ENCODE measurements around the gene TUBB2A. TPM values are rescaled to one million over a fixed set of nuclear protein-coding genes. Genes with fewer than 3 reads are reported as not detected.
A peak's percentile ranks its signal among the peaks of the same experiment; 100 is the strongest.
"Not testable (repeated sequence)": the region's sequence is repeated elsewhere in the genome, so short reads cannot be mapped to it uniquely, and the experiment has no call there.

The TUBB2A gene
- polyA plus RNA-seq, 10 donors = 63.0 to 105 (median 69.5) TPM

GRCh38 chr6:3159805-3160781 lies 2.7 kb upstream of the TUBB2A start:
- no peak for DNase-seq

- peak in 1 of 3 donors; percentile 72 for DNase-seq
Observed at GRCh38 chr6:3156184-3157130, 887 bp downstream of the TUBB2A start.

- not testable (repeated sequence) for DNase-seq
Observed at GRCh38 chr6:3155416-3155815, 1.9 kb downstream of the TUBB2A start.

DNA sequence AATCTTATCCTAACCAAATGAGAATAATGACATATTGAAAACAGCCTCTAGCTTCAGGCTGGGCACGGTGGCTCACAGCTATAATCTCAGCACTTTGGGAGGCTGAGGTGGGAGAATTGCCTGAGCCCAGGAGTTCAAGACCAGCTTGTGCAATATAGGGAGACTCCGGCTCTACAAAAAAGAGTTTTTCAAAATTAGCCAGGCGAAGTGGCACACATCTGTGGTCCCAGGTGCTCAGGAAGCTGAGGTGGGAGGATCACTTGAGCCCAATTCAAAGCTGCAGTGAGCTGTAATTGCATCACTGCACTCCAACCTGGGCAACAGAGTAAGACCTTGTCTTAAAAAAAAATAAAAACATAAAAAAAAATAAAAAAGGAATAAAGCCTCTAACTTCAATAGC lies 4.7 kb downstream of the TUBB2A start:
- DNase-seq = no peak

DNA sequence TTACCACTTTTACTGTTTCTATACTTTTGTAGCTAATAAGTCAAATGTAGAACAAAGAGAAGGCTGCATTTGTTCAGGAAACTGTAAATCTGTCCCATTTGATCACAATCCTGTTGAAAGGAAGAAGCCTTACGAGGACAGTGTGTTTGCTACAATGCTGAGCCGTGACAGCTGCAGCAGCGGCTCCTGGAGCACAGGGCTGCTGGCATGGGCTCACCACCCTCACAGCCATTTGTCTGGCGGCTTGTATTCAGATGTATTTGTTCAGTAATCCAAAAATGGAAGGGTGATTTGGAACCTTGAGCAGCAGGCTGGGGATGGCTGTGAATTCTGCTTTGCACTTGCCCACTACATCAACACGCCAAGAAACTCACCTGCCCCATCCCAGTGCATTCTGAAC lies 5.7 kb downstream of the TUBB2A start:
- DNase-seq = peak in 1 of 3 donors; percentile 54

DNA sequence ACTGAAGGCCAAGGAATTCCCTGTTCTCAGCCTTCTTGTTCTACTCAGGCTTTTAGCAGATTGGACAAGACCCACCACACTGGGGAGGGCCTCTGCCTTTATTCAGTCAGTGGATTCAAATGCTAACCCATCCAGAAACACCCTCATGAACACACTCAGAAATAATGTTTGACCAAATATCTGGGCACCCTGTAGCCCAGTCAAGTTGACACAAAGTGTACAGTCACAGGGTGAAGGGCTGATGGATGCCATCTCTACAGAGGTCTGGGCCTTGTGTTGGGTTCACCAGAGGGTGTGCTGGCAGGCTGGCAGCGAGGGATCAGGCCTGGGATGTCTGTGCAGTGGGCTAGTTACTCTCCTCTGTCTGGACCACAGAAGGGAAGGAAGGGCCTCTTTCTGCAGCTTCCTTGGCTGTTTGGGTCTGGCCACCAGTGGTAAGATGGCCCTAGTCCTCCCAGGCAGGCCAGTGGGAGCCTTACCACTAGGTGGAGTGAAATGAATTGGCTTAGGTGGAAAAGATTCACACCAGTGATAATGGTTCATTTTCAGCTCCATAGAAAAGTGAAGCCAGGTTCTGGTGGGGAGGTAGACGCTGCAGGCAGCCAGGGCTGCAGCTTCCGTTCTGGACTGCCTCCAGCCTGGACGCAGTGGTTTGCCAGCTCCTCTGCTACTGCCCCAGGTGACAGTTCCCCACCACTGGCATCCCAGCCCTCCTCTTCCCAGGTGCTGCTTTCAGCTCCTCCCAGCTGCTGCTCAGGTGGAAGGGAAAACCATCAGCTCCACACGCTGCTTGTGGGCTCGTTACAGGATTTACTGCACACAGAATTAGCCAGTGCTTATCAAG lies 9.2 kb downstream of the TUBB2A start:
- no peak for DNase-seq

DNA sequence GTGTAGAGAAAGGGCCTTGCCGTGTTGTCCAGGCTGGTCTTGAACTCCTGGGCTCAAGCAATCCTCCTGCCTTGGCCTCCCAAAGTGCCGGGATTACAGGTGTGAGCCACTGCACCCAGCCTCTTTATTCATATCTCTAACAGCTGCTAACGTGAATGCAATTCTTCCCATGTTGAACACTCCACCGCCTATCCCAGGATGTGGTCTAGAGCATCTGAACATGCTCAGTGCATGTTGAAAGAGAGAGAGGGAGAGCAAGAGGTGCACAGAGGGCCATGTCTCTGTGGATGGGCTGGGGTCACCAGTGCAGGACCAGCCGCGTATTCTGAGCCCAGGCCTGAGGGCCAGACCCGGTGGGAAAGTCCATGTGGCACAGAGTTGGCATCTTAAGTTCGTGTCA lies 12.8 kb downstream of the TUBB2A start:
- DNase-seq = no peak

DNA sequence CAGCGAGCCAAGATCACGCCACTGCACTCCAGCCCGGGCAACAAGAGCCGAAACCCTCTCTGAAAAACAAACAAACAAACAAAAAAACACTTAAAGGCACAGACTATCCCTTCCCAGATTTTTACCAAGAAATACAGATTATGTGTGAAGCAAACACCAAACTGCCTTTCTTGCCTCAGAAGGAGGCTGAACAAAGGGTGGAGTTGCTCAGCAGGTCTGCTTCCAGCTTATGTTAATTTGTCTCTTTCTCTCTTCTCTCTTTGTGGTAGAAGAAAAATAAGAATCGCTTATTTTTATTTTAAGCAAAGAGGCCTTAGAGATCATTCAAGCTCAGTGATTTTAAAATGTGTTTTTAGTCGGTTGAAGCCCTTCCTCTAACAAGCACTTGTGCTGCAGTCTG lies 14.2 kb downstream of the TUBB2A start:
- DNase-seq = no peak

- DNase-seq = no peak
Observed at GRCh38 chr6:3142536-3142935, 14.8 kb downstream of the TUBB2A start.

DNA sequence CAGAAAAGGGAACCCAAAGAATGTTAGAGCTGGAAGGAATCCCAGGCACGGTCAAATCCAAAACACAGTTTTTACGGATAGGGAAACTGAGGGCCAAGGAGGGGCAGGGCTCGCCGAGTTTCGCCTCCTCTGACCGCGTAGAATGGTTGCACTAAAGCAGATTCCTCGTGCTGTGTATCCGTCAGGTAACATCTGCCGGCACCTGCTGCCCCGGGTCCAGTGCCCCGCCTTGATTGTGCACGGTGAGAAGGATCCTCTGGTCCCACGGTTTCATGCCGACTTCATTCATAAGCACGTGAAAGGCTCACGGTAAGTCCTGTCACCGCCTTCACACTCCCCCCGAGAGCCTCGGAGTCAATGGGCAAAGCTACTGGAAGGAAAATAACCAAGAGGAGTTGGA lies 17.1 kb downstream of the TUBB2A start:
- no peak for DNase-seq

- DNase-seq = peak; percentile 51 to 67 (median 64)
Observed at GRCh38 chr6:3139090-3139903, 18.0 kb downstream of the TUBB2A start.

DNA sequence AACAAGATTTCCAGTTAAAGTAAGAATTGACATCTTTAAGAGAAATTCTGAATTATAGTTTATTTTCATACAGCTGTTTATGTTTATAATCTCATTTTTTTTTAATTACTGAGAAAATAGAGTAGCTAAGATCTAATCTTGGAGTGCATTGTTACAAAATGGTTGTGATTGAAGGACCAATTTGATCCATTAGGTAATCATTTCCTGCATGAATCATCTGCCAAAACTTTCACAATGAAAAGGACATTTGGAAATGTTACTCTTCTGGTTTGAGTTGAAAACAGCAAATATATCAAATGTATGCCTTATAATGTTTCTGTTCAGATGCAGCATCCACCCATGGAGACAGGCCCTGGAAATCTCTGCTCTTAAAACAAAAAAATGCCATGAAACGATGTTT lies 19.0 kb downstream of the TUBB2A start:
- no peak for DNase-seq

DNA sequence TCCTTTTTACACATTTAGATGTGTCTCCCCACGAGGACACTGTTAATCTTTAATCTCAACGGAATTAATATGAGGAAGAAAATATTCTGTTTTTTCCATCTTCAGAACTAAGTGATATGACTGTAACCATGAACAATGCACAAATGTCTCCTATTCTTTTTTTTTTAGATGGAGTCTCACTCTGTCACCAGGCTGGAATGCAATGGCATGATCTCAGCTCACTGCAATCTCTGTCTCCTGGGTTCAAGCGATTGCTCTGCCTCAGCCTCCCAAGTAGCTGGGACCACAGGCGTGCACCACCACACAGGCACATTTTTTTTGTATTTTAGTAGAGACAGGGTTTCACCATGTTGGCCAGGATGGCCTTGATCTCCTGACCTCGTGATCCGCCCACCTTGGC lies 19.5 kb downstream of the TUBB2A start:
- DNase-seq = not testable (repeated sequence)

DNA sequence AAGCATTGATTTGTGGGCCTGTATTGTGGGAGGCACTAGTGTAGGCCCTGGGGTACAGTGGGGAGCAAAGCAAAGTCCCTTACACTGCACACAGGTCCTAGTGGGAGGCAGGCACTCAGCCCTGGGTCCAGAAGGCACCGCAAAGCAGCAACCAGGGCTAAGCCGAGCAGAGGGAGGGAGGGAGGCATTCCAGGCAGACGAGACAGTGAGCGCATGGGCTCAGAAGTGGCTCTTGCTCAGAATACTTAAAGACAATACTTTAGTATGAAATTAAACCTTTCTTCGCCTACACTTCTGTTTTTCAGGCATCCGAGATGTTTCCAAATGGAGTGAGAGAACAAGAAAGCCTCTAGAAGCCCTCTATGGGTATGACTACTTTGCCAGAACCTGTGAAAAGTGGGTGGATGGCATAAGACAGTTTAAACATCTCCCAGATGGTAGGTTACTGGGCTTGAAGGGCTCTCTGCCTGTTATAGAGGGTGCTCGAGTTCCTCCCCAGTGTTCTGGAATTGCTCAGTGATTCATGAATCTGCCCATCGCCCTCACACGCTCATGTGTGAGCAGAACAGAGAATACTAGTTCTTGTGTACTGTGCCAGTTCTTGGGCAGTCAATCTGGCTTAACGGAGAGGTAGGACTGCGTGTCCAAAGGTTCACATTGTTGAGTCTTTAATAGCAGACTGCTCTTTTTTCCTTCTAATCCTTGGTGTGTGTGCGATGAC lies 20.1 kb downstream of the TUBB2A start:
- DNase-seq = no peak

GRCh38 chr6:3136292-3137011 lies 20.9 kb downstream of the TUBB2A start:
- no peak for DNase-seq

DNA sequence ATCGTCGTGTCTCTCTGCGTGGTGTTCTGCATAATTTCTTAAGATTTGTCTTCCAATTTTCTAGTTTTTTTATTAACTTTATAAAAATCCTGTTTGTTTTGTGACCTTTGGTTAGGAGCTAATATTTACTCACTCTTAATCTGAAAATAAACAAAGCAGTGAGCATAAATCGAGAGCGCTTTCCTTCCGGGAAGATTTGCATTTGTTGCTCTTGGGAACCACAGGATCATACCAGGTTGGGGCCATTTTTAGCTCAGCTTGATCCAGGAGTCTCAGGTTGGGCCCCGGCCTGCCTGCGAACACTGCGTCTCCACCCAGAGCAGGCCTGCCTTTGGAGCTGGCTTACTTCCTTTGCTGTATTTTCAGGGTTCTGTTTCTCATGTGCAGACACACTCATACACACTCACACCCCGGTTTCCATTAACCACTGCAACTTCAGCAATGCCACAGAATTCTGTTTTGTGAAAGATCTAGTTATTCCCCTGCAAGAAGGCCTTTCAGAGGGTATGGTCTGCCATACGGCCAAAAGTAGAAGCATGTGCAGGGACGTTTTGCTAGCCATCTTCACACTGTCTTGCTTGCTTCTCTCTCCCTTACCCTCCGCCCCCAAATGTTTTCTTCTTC lies 21.6 kb downstream of the TUBB2A start:
- DNase-seq = no peak

DNA sequence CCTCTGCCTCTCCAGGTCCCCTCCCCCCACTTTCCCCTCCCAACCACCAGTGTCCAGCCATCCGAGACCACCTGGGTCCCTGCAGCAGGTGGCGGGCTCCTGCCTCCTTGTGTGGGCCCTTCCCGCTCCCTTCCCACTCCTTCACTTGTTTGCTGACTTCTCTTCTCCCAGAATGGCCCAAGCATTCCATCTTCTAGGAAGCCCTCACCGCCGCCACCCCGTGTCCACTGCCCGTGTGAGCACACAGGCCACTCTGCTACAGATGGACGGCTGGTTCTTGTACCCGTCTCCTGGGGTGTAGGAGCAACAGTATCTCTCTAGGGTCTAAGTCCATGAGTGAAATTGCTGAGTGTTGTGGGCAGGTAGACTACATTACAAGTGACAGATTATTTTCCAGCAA lies 23.8 kb downstream of the TUBB2A start:
- no peak for DNase-seq

GRCh38 chr6:3131695-3132094 lies 25.6 kb downstream of the TUBB2A start:
- no peak for DNase-seq
